ENCODE data around the gene CCDC188.

CCDC188 gene

DNA sequence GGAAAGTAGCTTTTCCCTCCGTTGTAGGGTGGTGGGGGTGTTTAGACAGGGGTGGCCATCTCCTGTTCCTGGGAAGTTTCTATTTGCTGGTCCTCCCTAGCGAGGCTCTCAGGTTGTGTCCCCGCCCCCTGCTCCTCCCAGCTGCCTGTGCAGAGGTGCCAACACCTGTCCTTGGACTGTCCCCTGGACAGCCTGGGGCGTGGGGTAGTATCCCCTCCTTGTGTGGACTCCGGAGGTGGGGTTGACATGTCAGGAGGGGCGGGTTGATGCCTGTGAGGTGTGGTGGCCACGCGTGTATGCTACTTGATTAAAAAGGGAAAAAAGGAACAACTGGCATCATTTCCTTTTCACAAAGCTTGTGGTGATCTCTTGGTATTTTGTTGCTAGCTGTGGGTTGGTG lies 49.2 kb downstream of the CCDC188 start:
- no peak for FAIRE-seq

DNA sequence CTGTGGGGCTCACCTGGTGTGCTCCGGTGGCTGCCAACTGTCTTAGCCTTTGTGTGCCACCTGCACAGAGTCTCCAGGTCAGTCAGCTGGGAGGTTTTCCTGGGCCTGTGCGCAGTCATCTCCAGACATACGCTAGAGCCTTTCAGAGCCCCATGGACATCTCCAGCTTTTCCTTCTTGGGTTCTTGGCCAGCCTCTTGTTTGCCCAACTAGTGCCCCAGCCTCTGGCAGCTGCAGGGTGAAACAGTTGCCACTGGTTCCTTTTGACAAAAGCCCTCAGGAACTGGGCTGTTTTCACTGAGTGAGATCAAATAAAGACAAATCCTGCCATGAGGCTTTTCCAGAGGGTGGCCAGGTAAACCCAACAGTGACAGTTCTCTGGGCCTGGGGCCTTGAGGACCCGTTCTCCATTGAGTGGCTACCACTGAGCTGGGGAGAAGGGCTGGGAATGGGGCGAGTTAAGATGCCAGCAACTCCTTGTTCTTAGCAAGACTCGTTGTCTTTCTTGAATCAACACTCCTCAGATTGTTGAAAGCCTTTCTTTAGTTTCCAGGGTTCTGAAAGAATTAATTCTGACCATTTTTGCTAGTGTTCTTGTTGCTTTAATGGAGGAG lies 51.6 kb downstream of the CCDC188 start:
- no peak for FAIRE-seq
